GM21825 (cell line): ENCODE results near the gene STAT3.
"Not testable (repeated sequence)": the region's sequence is repeated elsewhere in the genome, so short reads cannot be mapped to it uniquely, and the experiment has no call there.

Experiments used
- ATAC-seq: cut with Tn5 transposase; IDR thresholded peaks from one replicate; pipeline ENCODE4 v1.9.1; 2021; ENCODE audit warnings: mild to moderate bottlenecking, moderate library complexity; ENCODE audit not compliant: unreplicated experiment

STAT3 gene

GRCh38 chr17:42386777-42387657 lies 1.2 kb downstream of the STAT3 start:
- ATAC-seq = no peak

DNA sequence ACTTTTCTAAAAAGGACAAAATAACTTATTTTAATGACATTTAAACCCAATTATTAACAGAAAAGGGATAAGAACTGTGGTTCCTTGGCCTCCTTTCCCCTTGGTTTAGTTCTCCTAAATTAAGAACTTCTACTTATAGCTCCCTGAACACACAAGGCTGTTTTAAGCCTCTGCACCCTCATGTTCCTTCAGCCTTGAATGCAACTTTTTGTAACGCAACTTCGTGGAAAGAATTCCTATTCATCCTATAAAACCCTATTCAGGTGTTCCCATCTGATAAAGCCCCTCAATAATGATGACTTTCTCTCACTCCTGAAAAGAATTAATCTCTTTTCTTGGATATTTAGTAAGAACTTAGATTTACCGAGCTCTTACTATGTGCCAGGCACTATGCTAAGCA lies 6.3 kb downstream of the STAT3 start:
- ATAC-seq = no peak

GRCh38 chr17:42380935-42381334 lies 7.3 kb downstream of the STAT3 start:
- no peak for ATAC-seq

DNA sequence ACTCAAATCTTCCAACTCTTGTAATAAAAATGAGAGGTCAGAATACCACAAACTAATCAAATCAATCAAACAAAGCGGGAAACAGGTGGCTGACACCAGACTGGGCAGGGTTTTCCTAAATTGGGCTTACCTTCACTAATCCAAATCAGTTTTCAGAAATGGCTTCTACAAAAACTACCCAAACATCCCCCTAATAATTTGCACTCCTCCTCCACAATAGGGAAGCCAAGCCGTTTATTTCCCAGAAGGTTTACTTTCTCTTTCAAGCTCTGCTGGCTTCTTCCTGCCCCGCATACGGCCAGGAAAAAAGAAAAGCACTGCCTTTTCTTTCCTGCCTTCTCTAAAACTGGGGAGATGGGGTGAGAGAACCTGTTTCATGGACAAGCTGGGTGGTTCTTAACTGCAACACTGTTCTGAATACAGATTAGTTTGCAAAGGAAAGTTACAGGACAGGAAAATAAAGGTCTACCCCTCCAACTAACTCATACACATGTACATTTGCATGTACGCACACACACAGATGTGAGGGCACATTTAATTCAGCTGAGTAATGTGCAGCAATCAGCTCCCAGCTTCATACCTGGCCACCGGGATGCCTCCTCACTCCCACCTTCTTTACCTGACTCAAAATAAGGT lies 9.2 kb downstream of the STAT3 start:
- no peak for ATAC-seq

GRCh38 chr17:42378359-42378958 lies 9.8 kb downstream of the STAT3 start:
- ATAC-seq = no peak

GRCh38 chr17:42373896-42374295 lies 14.3 kb downstream of the STAT3 start:
- ATAC-seq = no peak

DNA sequence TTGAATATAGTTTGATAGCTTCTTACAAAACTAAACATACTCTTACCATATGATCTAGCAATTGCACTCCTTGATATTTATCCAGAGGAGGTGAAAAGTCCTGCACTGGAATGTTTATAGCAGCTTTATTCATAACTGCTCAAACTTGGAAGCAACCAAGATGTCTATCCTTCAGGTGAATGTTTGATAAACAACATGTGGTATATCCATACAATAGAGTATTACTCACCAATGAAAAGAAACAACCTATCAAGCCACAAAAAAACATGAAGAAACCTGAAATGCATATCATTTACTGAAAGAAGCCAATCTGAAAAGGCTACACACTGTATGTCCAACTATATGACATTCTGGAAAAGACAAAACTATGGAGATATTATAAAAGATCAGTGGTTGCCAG lies 16.1 kb downstream of the STAT3 start:
- ATAC-seq = no peak

DNA sequence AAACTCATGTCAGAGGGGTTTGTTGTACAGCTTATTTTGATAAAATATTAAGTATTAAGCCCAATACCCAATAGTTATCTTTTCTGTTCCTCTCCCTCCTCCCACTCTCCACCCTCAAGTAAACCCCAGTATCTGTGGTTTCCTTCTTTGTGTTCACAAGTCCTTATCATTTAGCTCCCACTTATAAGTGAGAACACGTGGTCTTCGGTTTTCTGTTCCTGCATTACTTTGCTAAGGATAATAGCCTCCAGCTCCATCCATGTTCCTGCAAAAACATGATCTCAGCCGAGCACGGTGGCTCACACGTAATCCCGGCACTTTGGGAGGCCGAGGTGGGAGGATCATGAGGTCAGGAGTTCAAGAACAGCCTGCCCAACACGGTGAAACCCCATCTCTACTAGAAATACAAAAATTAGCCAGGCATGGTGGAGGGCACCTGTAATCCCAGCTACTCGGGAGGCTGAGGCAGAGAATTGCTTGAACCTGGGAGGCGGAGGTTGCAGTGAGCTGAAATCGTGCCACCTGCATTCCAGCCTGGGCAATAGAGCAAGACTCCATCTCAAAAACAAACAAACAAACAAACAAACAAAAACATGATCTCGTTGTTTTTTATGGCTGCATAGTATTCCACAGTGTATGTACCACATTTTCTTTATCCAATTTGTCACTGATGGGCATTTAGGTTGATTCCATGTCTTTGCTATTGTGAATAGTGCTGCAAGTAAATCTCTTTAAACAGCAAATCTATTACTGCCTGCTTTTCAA lies 19.3 kb downstream of the STAT3 start:
- ATAC-seq = not testable (repeated sequence)

GRCh38 chr17:42368310-42368709 lies 19.9 kb downstream of the STAT3 start:
- ATAC-seq = not testable (repeated sequence)

- not testable (repeated sequence) for ATAC-seq
Observed at GRCh38 chr17:42366176-42367023, 21.8 kb downstream of the STAT3 start.

- no peak for ATAC-seq
Observed at GRCh38 chr17:42365136-42365535, 23.1 kb downstream of the STAT3 start.

GRCh38 chr17:42363767-42364585 lies 24.3 kb downstream of the STAT3 start:
- ATAC-seq = no peak

GRCh38 chr17:42363231-42363630 lies 25.0 kb downstream of the STAT3 start:
- ATAC-seq = no peak

- no peak for ATAC-seq
Observed at GRCh38 chr17:42362245-42362961, 25.8 kb downstream of the STAT3 start.

DNA sequence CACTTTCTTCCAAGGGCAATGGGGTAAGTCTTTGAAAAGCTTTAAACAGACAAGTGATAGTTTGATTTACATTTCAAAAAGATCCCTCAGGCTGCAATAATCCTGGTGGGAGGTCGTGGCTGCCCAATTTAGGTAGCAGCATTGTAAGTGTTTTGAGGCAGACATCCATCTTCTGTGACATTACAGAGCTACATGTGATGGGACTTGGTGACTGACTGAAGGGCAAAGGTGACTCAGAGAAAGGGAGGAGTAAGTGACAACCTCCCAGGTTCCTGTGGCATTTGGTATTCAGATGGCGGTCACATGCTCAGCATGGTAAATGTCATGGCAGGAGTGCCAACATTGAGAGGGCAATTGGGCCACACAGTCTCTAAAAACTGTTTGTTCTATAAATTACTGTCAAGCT lies 26.5 kb downstream of the STAT3 start:
- ATAC-seq = no peak

GRCh38 chr17:42360388-42360787 lies 27.9 kb downstream of the STAT3 start:
- ATAC-seq = not testable (repeated sequence)

GRCh38 chr17:42359133-42359532 lies 29.1 kb downstream of the STAT3 start:
- no peak for ATAC-seq

GRCh38 chr17:42358434-42358833 lies 29.8 kb downstream of the STAT3 start:
- no peak for ATAC-seq
